ENCODE results near the gene MRPS27. TPM values are rescaled to one million over a fixed set of nuclear protein-coding genes. Genes with fewer than 3 reads are reported as not detected.

Gene MRPS27
- total RNA-seq, 1 donor from 2014 or later, result 35.3 TPM

DNA sequence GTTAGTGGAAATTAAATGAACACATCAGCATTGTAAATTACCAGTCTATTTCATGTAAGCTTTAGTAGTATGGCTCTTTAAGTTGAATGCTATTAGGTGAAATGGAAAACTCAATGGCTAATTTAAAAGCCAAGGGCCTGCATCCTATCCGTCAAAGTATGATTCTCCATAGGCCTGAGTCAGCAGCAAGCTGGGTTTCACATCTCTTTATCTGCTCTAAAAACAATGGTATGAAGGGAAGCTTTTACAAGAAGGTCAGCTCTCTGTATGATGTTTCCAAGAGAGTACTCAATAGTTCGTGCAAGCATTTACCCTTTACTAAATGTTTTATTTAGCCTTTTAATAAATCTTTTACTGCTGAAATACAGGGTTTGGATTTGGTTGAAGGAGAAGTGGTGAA is 149.9 kb downstream of the MRPS27 start:
- no peak for DNase-seq (ENCODE audit: low spot score)

Other genes with a start within 250 kb of the MRPS27 start
- 81.3 TPM for gene MAP1B, start 212.8 kb downstream of the MRPS27 start, total RNA-seq
- gene PTCD2, start 133 bp upstream of the MRPS27 start, total RNA-seq, result 7.7 TPM
- gene ZNF366, start 187.2 kb upstream of the MRPS27 start, total RNA-seq, result 3.1 TPM